T-helper 1 cell (primary cell): ENCODE data around the gene DIPK1A.
A peak's percentile ranks its signal among the peaks of the same experiment; 100 is the strongest.
"Not testable (repeated sequence)": the region's sequence is repeated elsewhere in the genome, so short reads cannot be mapped to it uniquely, and the experiment has no call there.

Experiments used
- DNase-seq, 5 donors: peaks; one replicate each; pipeline ENCODE4 v3.0.0-alpha.2; 2012 to 2020

DIPK1A gene

DNA sequence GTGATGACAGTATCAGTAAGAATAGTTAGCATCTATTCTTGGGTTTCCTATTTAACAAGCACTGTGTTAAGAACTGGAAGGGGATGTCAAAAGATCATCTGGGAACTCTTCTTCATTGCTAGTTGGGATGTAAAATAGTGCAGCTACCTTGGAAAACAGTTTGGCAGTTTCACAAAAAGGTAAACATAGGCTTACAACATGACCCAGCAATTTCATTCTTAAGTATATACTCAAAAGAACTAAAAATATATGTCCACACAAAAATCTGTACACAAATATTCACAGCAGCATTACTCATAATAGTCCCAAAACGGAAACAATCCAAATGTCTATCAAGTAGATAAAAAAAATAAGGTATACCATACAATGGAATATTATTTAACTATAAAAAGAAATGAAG, 45.7 kb downstream of the DIPK1A start:
- no peak for DNase-seq

GRCh38 chr1:92913093-92913819, 48.0 kb downstream of the DIPK1A start:
- DNase-seq, result no peak

DNA sequence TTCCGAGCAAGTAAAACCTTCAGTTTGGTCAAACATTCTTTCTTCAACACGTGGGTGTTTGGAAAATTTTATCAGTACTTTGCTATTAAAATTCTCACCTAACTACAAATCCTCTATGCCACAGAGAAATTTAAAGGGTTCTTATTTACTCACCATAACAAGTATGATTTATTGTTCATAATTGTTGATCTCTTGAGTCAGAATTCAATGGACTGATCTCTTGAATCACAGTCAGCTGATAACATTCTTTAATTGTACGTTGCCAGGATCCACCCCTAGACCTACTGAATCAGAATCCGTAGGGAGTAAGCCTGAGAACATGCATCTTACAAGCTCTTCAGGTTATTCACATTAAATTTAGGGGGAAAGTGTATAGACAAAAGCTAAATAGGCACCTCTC, 51.2 kb downstream of the DIPK1A start:
- no peak for DNase-seq

GRCh38 chr1:92909321-92909720, 51.9 kb downstream of the DIPK1A start:
- no peak for DNase-seq

- no peak for DNase-seq
Measured at GRCh38 chr1:92907949-92908684, 53.1 kb downstream of the DIPK1A start.

- no peak for DNase-seq
Measured at GRCh38 chr1:92903765-92904164, 57.5 kb downstream of the DIPK1A start.

- no peak for DNase-seq
Measured at GRCh38 chr1:92902406-92902744, 58.9 kb downstream of the DIPK1A start.

DNA sequence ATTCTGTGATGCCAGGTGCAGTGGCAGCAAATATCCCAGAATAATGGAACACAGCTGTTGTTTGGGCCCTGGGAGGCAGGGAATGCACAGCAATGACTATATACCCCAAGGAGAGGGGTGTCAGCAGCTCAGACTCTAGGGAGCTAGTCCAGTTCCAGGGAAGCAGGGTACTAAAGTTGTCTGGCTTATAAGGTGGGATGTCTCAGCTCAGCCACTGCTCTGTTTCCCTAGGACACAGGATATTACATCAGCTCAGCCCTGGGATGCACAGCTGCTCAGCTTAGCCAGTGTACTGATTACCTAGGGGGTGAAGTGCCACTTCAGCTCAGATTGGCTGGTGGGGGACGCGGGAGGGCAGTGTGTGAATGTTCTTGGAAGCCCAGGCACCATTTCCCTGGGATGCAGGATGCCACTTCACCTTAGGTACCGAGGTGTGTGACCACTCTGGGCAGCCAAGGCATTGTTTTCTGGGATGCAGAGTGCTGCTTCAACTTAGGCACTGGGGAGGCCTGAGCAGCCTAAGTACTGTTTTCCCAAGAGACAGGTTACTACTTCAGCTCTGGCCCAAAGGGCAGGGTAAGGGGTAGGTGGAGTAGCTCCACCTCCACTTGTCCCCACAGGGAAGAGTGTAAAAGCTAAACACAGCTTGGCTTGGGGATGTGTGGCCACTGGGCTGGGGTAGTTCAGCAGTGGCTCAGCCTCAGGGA, 59.4 kb downstream of the DIPK1A start:
- DNase-seq, result no peak

GRCh38 chr1:92901126-92901525, 60.1 kb downstream of the DIPK1A start:
- DNase-seq, result no peak

GRCh38 chr1:92900539-92900938, 60.7 kb downstream of the DIPK1A start:
- no peak for DNase-seq

GRCh38 chr1:92899780-92900179, 61.5 kb downstream of the DIPK1A start:
- DNase-seq, result no peak

GRCh38 chr1:92898053-92898452, 63.2 kb downstream of the DIPK1A start:
- DNase-seq, result not testable (repeated sequence)

DNA sequence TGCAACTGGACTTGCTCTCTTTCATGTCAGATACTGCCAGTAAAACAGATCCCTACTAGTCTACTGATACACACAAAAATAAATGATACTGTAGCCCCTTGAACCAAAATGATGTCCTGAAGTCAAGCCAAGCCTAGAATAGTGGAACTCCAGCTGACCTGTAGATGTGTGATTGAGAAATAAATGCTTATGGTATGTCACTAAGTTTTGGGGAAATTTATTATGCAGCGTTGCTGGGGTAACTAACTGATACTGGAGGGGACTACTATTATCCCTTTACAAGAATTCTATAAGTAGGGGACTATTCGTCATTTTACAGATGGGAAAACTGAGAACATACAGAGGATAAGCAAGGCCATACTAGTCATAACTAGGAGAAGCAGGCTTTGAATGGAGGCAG, 73.8 kb downstream of the DIPK1A start:
- DNase-seq, result no peak

DNA sequence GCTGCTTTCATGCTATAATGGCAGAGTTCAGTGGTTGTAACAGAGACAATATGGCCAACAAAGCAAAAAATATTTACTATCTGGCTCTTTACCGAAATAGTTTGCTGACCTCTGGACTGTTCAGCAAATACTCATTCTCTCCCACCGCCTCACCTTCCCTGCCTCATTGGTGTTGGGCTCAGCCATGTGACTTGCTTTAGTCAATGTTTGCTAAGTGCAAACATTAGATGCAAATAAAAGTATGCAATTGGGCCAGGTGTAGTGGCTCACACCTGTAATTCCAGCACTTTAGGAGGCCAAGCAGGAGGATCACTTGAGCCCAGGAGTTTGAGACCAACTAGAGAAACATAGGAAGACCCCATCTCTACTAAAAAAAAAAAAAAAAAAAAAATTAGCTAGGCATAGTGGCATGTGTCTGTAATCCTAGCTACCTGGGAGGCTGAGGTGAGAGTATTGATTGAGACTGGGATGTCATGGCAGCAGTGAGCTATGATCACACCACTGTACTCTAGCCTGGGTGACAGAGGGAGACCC, 74.3 kb downstream of the DIPK1A start:
- DNase-seq, result no peak

DNA sequence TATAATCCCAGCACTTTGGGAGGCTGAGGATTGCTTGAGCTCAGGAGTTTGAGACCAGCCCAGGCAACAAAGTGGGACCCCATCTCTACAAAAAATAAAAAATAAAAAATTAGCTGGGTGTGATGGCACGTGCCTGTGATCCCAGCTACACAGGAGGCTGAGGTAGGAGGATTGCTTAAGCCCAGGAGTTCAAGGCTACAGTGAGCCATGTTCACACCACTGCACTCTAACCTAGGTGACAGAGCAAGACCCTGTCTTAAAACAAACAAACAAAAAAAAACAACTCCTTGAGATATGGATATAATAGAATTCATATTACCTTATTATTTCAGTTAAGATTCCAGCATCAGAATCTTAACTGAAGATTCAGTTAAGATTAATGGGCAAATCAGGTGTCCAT, 77.1 kb downstream of the DIPK1A start:
- no peak for DNase-seq

- DNase-seq, result no peak
Measured at GRCh38 chr1:92883297-92883696, 78.0 kb downstream of the DIPK1A start.

- peak in 3 of 5 donors; percentile 29 to 46 (median 29) for DNase-seq
Measured at GRCh38 chr1:92882819-92883218, 78.4 kb downstream of the DIPK1A start.

GRCh38 chr1:92881391-92881790, 79.9 kb downstream of the DIPK1A start:
- no peak for DNase-seq

- DNase-seq, result no peak
Measured at GRCh38 chr1:92879316-92879968, 81.8 kb downstream of the DIPK1A start.

DNA sequence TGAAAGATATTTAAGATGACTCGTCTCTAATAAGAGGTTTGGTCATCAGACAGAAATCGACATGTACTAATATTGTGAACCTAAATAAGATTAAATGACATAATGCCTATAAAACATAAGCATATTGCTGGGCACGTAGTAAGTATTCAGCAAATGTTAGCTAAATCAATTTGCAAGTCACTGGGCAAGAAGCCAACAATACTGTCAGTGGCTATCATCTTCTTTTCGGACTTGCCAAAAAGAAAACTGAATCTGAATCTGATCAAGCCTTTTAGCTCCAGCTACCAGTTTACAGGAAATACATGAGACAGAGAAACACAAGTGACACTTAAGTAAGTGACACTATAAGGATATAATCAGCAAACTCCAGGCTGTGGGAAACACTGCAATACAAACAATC, 83.5 kb downstream of the DIPK1A start:
- peak in 1 of 5 donors; percentile 28 for DNase-seq

GRCh38 chr1:92877081-92877711, 84.1 kb downstream of the DIPK1A start:
- no peak for DNase-seq

DNA sequence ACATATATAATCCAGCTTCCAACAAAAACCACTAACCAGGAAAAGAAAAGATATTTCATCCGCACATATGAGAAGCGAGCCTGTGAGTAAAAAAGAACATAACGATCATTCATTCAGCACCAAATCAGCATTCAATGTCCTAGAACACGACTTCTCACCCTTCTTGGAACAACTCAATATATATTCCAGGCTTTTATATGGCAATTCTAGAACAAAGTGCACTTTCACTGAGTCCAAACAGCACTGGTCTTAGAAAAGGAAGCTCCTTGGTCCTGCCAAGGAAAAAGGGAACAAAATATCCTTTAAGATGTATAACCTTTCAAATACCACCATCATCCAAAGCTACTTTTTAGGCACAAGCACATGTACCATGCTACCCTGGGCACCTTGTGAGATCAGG, 84.9 kb downstream of the DIPK1A start:
- no peak for DNase-seq

DNA sequence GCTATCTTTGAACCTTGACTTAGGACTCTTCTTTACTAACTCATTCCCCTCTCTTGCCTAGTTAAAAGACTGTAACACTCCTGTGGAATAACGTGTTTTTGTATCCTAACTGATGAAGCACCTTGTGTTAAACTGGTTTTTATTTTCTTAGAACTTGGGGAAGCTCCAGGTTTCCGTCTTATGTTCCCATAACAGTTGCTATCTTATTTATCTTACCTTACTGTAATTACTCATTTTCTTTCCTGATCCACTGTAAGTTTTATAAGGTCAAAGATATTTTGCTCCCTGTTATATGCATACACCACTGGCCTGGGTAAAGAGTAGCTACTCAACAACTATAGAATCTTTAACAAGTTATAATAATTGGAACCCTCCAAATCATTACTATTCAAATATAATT, 86.3 kb downstream of the DIPK1A start:
- DNase-seq, result no peak
